ENCODE results near the gene PPM1N.

GRCh38 chr19:45494261-45494916 is 3.9 kb upstream of the PPM1N start:
- no peak for TF ChIP-seq EZH2phosphoT487 (IDR thresholded peaks at IDR 0.05; ENCODE audit: low read length)
- no peak for TF ChIP-seq CTCF (IDR thresholded peaks at IDR 0.05; ENCODE audit: low read length)
